Measurements from ENCODE around the gene TMEM18.

DNA sequence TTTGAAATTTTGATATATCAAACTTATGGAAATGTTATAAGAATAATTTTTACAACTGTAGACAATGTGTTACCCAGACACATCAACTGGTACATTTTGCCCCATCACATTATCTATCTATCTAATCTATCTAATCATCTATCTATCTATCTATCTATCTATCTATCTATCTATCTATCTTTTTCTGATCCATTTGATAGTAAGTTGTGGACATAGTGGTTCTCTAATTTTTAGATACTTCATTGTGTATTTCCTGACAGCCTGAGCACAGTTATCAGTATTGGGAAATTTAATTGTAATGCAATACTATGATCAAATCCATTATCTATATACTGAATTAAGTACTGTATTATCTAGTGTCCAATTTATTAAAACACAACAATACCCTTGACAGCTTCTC lies 42.0 kb upstream of the TMEM18 start:
- no peak for TF ChIP-seq GATA2 (CRISPR knock-in tag; IDR thresholded peaks at IDR 0.05)
- no peak for TF ChIP-seq GABPA (IDR thresholded peaks at IDR 0.05; ENCODE audit: low read depth)
- no peak for TF ChIP-seq YY1 (IDR thresholded peaks at IDR 0.05; ENCODE audit: low read depth)
- TF ChIP-seq, protein P1, sequence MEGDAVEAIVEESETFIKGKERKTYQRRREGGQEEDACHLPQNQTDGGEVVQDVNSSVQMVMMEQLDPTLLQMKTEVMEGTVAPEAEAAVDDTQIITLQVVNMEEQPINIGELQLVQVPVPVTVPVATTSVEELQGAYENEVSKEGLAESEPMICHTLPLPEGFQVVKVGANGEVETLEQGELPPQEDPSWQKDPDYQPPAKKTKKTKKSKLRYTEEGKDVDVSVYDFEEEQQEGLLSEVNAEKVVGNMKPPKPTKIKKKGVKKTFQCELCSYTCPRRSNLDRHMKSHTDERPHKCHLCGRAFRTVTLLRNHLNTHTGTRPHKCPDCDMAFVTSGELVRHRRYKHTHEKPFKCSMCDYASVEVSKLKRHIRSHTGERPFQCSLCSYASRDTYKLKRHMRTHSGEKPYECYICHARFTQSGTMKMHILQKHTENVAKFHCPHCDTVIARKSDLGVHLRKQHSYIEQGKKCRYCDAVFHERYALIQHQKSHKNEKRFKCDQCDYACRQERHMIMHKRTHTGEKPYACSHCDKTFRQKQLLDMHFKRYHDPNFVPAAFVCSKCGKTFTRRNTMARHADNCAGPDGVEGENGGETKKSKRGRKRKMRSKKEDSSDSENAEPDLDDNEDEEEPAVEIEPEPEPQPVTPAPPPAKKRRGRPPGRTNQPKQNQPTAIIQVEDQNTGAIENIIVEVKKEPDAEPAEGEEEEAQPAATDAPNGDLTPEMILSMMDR (IDR thresholded peaks at IDR 0.05), result no peak

Measured in SK-N-SH (cell line).